A204.1 (cell line): ENCODE data around the gene GALNT15.

Experiments used
- FAIRE-seq: peaks from 2 replicates; lab custom pipeline; 2012; peaks lifted over from hg19 to GRCh38; lab: Jason Lieb, UNC

The GALNT15 gene

DNA sequence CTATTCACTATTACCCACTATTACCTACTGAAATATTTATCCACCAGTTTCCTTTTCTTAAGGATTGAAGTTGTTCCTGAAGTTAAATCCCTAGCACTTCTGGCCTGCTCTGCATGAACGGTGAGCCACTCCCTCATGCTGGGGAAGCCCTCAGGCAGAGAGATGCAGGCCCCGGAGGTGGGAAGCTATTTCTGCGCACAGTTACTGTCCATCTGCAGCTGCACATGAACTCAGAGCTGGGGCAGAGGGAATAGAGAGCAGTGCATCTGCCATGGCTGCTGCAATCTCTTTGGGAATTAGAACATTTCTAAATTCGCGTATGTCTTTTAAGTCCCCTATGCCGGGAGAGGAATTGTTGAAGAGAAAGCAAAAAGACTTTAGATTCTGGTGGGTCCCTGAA is 6.3 kb upstream of the GALNT15 start:
- FAIRE-seq: no peak

DNA sequence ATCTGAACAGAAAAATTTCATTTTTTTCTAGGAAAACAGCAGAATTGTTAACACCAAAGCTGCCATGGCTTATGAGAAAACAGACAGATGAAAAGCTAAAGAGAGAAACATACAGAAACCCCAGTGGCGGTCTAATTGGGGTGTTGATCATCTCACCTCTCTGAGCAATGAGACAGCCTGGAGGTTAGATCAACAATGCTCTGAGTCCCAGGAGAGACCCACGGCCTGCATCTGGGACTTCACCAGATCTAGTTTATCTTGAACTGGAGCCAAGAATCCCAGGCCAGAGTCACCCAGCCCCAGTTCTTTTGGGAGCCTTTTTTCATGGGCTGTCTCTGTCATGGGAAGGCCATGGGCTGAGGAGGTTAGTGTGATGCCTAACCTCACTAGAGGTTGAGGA is 3.5 kb upstream of the GALNT15 start:
- FAIRE-seq: no peak

DNA sequence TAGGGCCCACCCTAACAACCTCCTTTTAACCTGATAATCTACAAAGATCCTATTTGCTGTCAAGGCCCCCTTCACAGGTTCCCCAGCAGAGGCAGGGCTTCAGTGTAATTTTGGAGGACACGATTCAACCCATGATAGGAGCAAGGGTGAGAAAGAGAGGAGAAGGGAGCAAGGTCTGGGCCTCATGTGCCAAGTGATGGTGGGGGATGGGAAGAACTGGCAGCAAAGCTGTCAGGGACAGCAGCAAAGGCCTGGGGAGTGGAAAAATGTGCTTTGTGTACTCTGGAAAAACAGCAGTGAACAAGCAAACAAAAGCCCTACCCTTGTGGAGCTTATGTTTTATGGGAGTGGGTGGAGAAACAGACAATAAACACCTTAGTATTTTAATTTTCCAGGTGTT is 2.7 kb upstream of the GALNT15 start:
- no peak for FAIRE-seq

DNA sequence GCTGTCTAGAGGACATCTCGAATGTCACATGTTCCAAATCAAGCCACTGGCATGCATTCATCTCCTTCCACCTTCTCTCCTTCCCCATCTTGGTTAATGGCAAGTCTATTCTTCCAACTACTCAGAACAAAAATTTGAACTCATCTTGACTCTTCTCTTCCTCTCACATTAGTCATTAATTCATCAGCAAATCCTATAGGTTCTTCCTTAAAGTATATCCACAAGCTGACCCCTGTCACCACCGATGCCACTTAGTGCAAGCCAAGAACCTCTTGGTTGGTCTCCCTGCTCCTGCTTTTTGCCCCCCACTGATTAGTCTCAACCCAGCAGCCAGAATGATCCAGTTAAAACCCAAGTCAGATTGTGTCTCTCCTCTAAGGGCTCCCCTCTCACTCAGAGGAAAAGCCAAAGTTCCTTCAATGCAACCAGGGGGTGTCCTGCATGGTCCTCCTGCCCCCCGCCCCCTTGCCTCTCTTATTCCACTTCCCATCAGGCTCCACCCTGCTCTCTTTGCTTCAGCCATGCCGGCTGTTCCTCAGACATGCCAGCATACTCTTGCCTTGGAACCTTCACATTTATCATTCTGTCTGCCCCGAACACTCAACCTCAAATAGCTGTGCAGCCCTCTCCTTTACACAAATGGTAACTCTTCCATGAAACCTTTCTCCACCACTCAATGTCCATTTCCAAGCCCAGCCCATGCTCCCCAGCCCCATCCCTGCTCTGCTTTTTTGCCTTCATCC is 1.0 kb upstream of the GALNT15 start:
- FAIRE-seq: no peak

DNA sequence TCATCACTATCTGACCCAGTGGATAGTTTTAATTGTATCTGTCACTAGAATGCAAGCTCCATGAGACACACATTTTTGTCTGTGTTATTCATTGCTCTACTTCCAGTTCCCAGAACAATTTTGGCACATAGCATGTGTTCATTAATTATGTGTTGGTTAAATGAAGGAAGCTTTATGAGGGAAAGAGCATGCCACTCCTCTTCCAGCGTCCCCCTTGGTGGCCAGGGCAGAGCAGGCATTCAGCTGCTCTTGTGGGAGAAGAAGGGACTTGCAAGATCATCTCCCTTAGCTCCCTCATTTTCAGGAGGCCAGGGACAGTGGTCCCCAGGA is 489 bp upstream of the GALNT15 start:
- FAIRE-seq: no peak

DNA sequence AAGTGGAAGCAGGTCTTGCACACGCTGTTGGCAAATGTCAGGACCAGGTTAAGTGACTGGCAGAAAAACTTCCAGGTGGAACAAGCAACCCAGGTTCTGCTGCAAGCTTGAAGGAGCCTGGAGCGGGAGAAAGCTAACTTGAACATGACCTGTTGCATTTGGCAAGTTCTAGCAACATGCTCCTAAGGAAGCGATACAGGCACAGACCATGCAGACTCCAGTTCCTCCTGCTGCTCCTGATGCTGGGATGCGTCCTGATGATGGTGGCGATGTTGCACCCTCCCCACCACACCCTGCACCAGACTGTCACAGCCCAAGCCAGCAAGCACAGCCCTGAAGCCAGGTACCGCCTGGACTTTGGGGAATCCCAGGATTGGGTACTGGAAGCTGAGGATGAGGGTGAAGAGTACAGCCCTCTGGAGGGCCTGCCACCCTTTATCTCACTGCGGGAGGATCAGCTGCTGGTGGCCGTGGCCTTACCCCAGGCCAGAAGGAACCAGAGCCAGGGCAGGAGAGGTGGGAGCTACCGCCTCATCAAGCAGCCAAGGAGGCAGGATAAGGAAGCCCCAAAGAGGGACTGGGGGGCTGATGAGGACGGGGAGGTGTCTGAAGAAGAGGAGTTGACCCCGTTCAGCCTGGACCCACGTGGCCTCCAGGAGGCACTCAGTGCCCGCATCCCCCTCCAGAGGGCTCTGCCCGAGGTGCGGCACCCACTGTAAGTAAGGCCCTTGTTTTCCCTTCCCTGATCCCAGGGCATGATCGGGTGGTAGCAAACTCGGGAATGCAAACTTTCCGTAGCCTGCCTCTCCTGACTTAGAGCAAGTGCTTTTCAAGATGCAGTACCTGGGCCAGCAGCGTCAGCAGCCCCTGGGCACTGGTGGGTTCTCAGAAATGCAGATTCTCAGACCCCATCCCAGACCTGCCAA is 759 bp downstream of the GALNT15 start:
- no peak for FAIRE-seq

DNA sequence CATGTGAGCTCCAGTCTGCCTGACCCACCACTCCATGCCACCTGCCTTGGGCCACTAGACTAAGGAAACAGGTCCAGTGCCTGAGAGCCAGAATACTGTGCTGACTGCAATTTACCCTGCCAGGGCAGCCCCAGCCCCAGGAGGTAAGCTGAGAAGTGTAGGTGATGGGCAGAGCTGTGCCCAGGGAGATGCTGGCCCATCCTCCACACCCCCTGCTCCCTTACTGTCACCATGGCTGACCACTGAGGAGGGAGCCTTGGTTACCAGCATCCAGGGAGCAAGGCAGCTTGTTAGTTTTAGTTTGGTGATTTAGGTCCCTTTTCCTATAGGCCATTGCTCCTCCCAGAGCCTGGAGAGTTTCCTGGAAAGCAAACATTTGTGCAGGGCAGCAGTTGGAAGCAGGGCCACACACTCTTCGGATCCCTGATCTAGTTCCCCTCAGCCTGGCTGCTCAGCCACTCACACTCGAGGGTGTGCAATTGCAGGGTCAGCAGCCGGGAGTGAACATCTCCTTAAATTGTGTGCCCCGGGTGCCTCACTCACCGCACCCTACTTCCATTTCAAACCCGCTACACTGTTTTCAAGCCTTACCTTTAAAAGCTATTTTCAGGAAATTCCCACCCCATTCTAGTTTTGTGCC is 2.0 kb downstream of the GALNT15 start:
- no peak for FAIRE-seq

DNA sequence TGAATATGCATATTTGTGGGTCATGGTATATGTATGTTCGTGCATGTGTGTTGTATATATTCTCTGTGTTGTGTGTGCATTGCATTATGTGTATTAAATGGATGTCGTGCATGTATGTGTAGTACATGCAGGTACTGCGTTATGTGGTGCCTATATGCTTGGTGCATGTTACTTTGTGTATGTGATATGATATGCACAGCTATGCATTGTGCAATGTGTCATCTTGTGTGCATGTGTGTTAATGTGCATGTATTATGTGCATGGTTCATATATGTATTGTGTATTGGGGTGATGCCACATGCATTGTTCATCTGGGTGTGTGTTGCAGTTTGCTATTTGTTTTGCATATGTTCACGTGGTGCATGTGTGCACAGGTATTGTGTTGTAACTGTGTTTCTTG is 2.9 kb downstream of the GALNT15 start:
- FAIRE-seq: no peak

DNA sequence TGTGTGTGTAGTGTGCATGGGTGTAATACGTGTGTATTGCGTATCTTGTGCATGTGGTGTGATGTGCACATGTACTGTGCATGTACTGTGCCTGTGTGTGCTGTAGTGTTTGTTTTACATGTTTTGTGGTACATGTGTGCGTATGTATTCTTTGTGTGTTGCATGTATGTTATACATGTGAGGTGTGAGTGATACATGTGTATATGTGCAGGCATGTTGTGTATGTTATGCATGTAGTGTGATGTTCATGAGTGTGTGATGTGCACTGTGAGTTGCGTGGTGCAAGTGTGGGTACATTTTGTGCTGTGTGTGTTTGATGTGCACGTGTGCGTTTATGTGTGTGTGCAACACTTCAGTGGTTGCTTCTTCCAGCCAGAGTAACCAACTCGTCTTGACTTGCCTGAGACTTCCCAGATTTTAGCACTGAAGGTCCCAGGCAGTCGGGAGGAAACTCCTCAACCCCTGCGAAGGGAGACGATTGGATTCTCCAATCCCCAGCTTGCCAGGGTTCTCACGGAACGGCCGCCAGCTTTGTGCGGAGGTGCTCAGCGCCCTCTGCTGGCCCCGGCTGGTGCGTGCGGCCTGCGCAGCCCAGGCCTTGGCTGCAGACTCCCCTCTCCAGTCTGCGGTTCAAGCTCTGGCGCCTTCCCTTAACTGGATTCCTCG is 3.6 kb downstream of the GALNT15 start:
- no peak for FAIRE-seq

DNA sequence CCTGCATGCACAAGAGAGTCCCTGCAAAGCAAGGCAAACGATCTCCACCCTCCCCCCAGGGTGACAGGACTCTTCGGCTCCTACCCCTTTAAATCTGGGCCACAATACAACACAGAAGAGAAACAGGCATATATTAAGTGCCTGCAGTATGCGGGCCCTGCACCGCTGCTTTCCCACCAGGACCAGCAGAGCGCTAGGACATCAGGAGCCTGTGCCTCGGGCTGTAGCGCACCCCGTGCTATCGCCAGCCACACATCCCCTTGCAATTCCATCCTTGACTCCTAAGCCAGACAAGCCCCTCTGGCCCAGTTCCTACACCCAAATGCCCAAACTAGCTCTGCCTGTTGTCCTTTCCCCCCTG is 4.1 kb downstream of the GALNT15 start:
- FAIRE-seq: no peak

DNA sequence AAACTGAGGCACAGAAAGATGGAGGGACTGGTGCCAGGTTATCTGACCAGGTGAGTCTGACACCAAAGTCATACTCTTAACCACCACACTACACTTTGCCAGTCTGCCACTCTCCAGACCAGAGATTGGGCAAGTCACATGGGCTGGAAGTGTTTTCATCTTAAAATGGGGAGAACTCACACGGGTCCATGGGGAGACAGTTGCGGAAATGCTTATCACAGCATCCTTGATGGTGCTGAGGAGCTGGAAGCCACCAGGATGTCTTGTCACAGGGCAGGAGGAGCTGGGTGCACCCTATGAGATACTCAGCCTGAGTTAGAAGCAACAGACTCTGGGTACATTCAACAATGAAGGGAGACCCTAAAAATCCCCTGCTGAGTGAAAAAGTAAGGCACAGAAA is 4.8 kb downstream of the GALNT15 start:
- no peak for FAIRE-seq

DNA sequence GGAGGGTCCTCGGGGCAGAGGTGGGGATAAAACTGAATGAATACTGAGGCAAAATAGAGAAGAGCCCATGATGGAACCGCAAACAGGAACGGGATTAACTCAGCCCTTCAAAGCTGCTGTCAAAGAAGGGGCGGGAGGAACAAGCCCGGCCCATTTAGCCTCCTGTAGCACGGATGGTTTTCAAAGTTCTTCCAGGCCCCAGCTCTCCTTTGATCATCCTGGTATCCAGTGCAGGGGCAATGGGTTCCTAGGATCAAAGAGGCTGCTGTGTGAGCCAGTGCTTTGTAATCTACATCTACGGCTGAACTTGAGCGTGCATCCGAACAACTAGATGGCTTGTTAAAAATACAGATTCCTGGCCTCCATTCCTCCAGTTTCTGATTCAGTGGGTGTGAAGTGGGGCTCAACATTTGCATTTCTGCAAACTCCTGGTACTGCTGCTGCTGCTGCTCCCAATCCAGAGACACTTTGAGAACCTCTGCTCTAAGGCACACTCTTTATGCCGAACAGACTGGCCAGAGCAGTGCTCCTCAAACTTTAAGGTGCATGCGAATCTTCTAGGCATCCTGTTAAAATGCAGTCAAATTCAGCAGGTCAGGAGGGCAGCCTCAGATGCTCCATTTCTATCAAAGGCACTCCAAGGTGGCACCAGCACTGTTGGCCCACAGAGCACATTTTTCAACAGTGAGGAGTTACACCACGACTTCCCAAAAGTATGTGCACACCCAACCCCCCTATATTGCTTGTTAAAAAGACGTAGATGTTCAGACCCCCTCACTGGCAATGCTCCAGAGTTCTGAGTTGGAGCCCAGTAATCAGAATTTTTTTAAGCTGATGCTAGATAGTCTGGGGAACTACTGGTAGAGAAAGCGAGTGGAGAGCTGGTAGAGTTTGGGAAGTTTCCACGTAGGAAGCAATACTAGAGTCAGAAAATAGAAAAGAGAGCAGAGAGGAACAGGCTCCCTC is 5.6 kb downstream of the GALNT15 start:
- no peak for FAIRE-seq

DNA sequence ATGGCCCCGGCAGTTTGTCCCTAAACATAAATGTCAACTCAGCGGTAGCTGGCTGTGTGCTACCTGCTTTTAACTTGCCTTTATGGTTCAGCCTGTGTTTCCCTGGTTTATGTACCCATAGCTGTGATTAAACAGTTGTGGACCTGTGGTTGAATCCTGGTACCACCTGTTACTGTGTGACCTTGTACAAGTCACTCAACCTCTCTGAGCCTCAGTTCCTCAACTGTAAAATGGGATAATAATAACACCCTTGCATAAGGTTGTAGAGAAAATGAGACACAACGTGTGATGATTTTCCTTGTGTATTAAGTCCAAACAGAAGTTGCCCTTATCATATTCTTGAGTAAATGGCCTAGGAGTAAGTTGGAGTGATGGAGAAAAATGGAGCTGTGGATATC is 6.3 kb downstream of the GALNT15 start:
- FAIRE-seq: no peak

DNA sequence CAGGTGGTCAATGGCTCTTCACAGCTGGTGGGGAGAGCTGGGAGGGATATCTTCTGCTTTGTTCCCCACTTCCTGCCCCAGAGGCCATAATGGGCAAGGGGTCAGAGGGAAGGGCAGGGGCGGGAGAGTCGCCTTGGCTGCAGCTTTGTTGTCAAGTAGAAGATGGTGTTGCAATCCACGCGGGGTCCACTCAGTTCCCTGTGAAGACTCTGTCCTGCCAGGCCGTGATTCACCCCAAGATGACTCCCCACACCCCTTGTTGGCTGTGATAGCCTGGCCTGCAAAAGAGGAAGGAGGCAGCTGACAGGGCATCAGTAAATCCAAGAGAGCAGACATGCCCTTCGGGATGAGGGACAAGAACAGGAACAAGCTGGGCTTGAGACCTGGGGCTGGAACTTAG is 6.9 kb downstream of the GALNT15 start:
- no peak for FAIRE-seq

DNA sequence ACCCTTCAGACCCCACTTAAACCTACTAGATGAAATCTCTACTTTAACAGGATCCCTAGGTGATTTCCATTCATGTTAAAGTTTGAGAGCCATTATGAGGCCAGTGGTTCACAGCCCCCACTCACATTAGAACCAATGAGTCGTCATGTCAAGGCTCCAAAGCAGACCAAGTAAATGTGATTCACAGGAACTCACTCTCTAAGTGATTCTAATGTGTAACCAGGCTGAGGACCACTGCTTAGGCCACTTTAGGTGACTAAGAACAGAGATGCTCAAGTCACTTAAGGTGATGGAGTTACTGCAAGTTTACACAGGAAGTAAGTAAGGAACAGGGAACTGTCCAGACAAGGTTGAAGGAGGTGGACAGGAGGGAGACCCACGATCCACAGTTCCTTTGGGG is 7.7 kb downstream of the GALNT15 start:
- FAIRE-seq: no peak

DNA sequence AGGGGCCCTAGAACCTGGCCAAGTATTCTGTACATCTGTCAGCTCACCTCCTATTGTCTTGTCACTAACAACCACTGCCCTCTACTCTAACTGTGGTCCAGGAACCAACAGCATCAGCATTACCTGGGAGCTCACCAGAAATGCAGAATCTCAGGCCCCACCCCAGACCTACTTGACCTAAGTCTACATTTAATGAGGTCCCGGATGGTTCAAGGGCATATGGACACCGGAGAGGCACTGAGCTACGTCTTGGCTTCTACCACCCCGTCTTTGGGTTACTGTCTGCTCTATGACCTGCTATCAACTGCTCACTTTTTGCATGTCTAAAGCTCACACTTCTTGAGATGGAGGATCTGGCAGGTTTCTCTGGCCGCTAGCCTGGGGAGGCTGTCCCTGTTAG is 8.1 kb downstream of the GALNT15 start:
- no peak for FAIRE-seq

DNA sequence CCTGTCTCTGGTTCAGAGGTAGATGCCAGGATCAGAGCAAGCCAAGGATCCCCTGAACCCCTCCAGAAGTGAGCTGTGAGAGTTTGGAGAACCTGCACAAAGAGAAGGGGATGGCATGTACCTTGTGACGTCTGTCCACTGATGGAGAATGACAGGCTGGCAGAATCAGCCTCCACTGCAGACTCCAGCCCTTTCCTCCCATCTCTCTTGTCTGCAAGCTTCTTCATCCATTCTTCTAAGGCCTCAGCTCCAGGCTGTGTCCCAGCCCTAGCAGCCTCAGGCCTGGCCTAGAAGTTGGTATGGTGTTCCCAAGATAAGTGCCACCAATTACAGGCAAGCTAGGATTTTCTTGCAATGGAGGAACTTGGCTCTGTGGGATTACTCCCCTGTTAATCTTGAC is 8.6 kb downstream of the GALNT15 start:
- no peak for FAIRE-seq

DNA sequence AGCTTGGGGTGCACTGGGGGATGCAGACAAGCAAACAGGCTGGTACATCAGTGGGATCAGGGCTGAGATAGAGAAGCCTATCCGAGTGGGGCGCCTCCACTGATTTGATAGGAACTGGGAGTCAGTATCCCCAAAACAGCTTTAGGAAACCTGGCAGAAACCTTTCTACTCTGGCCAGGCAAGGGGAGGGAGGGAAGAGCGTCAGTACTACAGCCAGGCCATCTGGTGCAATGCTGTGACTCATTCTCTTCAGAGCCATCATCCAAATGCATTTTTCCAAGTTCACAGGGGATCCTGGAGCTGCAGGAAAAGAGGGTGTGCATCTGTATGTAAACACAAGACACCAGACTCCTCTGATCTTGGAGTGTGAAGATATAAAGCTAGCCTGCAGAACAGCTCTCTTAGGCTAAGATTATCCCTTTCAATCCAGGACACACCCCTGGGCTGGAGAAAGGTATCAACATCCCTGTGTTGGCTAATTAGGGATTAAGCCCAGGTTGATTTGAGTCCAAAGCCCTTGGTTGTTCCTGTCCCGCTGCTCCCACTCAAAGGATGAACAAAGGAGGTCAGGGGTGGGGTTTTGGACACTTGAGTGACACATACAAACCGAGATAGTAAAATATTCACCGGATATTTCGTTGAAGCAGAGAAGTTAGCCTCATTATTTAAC is 9.3 kb downstream of the GALNT15 start:
- no peak for FAIRE-seq

DNA sequence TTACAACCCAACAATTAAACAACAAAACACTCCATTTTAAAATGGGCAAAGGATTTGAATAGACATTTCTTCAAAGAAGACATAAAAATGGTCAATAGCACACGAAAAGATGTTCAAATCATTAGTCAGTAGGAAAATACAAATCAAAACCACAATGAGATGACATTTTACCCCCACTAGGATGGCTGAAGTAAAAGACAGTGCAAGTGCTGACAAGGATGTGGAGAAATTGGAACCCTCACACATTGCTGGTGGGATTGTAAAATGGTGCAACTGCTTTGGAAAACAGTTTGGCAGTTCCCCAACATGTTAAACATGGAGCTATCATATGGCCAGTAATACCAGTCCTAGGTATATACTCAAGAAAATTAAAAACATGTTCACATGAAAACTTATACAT is 11.6 kb downstream of the GALNT15 start:
- no peak for FAIRE-seq

DNA sequence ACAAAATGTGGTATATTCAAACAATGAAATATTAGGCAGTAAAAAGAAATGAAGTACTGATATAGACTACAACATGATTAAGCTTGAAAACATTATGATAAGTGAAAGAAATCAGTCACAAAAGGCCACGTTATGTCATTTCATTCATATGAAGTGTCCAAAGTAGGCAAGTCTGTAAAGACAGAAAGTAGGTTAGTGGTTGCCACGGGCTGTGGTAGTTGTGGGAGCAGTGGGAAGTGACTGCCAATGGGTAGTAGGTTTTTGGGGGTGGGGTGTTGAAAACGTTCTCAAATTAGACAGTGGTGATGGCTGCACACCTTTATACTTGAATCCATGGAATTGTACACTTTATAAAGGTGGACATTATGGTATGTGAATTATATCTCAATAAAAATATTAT is 12.1 kb downstream of the GALNT15 start:
- no peak for FAIRE-seq

DNA sequence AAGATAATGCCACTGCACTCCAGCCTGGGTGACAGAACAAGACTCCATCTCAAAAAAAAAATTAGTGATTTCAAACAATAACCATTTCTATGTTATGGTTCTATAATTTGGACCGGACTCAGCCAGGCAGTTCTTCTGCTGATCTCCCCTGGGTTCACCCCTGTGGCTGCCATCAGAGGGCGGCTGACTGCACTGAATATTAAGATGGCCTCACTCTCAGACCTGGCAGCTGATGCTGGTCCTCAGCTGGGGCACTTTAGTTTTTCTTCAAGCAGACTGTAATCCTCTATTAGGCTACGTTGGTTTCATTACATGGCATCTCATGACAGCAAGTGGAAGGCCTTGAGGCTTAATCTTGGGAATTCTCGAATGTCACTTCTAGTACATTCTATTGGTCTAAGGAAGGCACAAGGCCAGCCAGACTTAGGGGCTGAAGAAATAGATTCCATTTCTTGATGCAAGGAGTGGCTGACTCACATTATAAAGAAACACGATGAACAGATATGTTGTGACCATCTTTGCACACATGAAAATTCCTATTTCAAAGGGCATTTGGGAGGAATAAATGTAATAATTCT is 12.8 kb downstream of the GALNT15 start:
- FAIRE-seq: no peak
